Activated naive CD4-positive, alpha-beta T cell treated with anti-CD3 and anti-CD28 coated beads, Interleukin-2, amount 10 ng/mL, durations not matched to agents 7 days and 5 days (primary cell): ENCODE results near the gene LRRC4C.

Experiments
- CTCF ChIA-PET: fragments of 350-600 bp; sonication (Branson Sonifier 250); formaldehyde crosslinking; loops from one replicate; lab custom pipeline; 2021; ENCODE audit warnings: antibody characterized with exemption; lab: Charles Lee
- DNase-seq: peaks from one replicate; pipeline ENCODE4 v3.0.0-alpha.2; 2020
- H3K27ac Mint-ChIP-seq: one replicate; pipeline ENCODE4 v1.8.0; 2021; ENCODE audit warnings: mild to moderate bottlenecking, moderate library complexity, mixed read lengths
- H3K27me3 Mint-ChIP-seq: one replicate; pipeline ENCODE4 v1.8.0; 2021; ENCODE audit warnings: mild to moderate bottlenecking, mixed read lengths
- H3K36me3 Mint-ChIP-seq: one replicate; pipeline ENCODE4 v1.8.0; 2021; ENCODE audit warnings: mixed read lengths
- H3K4me1 Mint-ChIP-seq: one replicate; pipeline ENCODE4 v1.8.0; 2021; ENCODE audit warnings: mixed read lengths
- H3K4me3 Mint-ChIP-seq: one replicate; pipeline ENCODE4 v1.8.0; 2021; ENCODE audit warnings: mild to moderate bottlenecking, moderate library complexity, mixed read lengths
- H3K9me3 Mint-ChIP-seq: one replicate; pipeline ENCODE4 v1.8.0; 2021; ENCODE audit warnings: mixed read lengths

LRRC4C gene

DNA sequence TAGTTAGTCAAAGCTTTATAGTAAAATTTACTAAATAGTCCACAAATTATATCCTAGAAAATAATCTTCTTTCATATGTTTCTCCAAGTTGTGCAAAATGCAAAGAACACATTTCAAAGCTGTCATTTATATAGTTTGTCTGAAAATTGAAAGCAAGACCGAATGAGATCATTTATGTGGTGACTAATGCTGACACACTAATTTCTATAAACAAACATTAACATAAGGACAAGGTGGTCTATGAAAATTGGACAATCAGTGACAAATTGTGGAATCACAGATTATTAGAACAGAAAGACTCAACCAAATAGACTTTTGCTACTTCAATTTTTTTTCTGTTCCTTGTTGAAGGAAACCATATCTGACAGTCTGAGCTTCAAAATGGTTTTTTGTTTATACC lies 1056.1 kb downstream of the LRRC4C start:
- peaks cover 13% of the 10 kb centered on the region for H3K9me3 Mint-ChIP-seq
- CTCF ChIA-PET, result no interaction called here

DNA sequence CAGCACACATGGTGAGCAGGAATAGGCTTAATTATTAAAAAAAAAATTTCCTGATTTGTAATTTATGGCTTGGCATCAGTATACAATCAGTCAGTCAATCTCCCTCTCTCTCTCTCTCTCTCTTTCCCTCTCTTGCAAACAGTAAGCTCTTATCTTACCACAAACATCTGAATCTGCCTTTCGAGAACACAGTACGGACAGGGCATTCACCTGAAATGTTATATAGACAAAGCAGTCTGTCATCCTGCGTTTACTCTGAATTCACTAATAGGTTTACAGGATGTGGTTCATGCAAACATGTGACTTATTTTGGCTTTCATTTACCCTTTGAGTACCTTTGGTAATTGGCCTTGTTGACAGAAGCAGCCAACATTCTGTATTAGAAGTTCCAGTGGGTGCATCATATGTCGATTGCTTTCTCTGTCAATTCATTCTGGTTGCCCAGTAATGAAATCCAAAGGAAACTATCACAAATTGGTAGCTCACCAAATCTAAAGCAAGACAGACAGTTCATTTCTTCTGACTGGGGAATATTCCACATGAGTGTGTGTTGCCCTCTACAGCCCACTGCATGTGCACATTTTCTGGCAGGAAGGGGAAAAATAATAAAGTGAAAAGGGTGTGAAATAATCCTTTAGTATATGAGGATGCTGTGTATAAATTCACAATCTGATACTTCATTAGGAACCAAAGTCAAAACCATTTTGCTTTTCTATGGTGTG lies 1058.2 kb downstream of the LRRC4C start:
- Mint-ChIP-seq H3K4me3 (no peak overlapping the region), H3K4me1 (no peaks in the 10 kb centered on the region), H3K36me3 (no peaks in the 10 kb centered on the region), H3K27me3 (no peaks in the 10 kb centered on the region), H3K27ac (no peak overlapping the region), H3K9me3 (peaks cover 13% of the 10 kb centered on the region)
- CTCF ChIA-PET, result no interaction called here
- no peak for DNase-seq

More for the DNA sequence above, 1056.1 kb downstream of the LRRC4C start:
- Mint-ChIP-seq H3K4me3 (no peak overlapping the region), H3K27ac (no peak overlapping the region), H3K27me3 (no peaks in the 10 kb centered on the region), H3K36me3 (no peaks in the 10 kb centered on the region), H3K4me1 (no peaks in the 10 kb centered on the region)
- DNase-seq, result no peak

DNA sequence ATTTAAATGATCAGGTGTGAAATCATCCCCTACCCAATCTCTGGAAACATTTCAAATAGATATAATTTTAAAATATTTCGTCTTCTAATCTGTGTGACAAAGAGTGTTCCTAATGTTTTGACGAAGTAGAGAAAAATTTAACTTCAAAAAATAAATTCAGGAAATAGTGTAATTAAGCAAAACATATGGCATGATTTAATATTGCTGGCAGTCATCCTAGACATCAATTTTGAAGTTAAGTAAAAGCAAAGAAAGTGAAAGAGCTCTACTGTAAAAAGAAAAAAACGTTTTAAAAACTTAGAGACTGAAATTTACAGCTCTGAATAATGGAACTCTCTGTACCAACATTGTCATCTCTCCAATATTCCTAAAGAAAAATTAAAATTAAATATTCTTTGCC lies 1062.3 kb downstream of the LRRC4C start:
- DNase-seq, result no peak
- Mint-ChIP-seq H3K27me3 (no peaks in the 10 kb centered on the region), H3K27ac (no peak overlapping the region), H3K9me3 (peaks cover 6% of the 10 kb centered on the region), H3K4me3 (no peak overlapping the region), H3K4me1 (no peaks in the 10 kb centered on the region), H3K36me3 (no peaks in the 10 kb centered on the region)
- CTCF ChIA-PET, result no interaction called here

DNA sequence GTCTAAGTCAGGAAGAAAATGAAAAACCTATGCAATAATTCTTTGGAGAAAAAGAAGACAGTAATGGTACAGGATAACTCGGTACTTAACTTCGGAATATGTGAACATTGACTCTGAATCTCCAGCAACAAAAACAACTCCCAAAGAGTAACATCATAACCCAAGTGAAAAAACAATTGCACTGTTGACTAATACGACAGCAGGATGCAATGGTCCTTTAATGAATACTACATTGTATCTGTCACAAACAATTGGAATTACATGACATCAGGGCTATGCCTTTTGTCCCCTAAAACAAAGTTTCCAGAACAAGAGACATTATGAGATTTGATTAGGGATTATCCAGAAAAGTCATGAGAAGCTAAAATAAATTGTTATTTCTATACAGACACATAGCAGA lies 1065.9 kb downstream of the LRRC4C start:
- H3K9me3 Mint-ChIP-seq, result peaks cover 12% of the 10 kb centered on the region
- no peak for DNase-seq
- no peaks in the 10 kb centered on the region for H3K36me3 Mint-ChIP-seq
- H3K4me3 Mint-ChIP-seq, result no peak overlapping the region
- CTCF ChIA-PET, result no interaction called here
- no peaks in the 10 kb centered on the region for H3K4me1 Mint-ChIP-seq
- no peaks in the 10 kb centered on the region for H3K27me3 Mint-ChIP-seq
- no peak overlapping the region for H3K27ac Mint-ChIP-seq

DNA sequence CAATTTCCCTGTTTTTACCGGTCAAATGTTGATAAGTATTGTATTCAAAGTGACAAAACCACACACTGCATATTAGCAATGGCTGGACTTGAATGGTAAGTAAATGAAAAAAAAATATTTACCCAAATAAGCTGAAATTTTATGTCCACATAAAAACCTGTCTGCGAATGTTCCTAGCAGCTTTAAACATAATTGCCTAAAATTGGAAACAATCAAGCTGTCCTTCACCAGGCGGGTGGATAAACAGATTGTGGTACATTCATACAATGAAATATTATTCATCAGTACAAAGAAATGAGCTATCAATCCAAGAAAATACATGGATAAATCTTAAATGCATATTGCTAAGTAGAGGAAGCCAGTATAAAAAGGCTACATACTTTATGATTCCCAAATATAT lies 1067.8 kb downstream of the LRRC4C start:
- Mint-ChIP-seq H3K9me3 (peaks cover 11% of the 10 kb centered on the region), H3K4me1 (no peaks in the 10 kb centered on the region), H3K27me3 (no peaks in the 10 kb centered on the region), H3K36me3 (no peaks in the 10 kb centered on the region), H3K4me3 (no peak overlapping the region), H3K27ac (no peak overlapping the region)
- CTCF ChIA-PET, result no interaction called here
- no peak for DNase-seq

DNA sequence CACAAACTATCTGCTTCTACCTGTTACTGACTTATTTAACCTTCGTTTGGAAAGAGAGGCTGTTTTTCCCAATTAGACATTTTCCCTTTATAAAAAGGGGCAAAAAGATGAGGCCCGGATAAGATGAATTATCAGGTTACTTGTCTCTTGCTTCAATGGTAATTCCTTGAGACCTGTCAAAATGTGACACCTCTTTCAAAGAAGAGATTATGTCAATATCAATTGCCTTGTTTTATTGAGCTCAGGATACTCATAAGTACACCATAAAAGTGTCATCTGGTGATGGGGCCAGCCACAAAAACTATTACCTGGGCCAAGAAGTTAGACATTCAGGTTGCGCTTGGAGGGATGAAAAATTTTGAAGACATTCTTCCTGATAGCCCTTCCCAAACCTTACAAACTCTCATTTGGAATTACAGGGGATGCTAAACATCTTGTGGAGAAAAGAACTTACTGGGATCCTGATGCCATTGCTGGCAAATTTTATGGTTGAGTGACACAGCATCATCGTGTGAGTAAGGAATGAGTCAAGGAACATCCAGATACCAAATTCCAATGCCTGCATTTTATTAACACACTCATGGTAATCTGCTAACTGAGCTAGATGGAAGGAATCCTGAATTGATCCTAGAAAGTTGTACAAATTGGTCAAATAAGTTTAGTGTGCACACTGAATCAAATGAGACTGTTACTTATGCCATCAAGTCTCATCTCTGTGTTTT lies 1071.2 kb downstream of the LRRC4C start:
- Mint-ChIP-seq H3K4me1 (no peaks in the 10 kb centered on the region), H3K36me3 (no peaks in the 10 kb centered on the region), H3K9me3 (peaks cover 9% of the 10 kb centered on the region), H3K4me3 (no peak overlapping the region), H3K27me3 (no peaks in the 10 kb centered on the region), H3K27ac (no peak overlapping the region)
- CTCF ChIA-PET, result no interaction called here
- DNase-seq, result no peak

DNA sequence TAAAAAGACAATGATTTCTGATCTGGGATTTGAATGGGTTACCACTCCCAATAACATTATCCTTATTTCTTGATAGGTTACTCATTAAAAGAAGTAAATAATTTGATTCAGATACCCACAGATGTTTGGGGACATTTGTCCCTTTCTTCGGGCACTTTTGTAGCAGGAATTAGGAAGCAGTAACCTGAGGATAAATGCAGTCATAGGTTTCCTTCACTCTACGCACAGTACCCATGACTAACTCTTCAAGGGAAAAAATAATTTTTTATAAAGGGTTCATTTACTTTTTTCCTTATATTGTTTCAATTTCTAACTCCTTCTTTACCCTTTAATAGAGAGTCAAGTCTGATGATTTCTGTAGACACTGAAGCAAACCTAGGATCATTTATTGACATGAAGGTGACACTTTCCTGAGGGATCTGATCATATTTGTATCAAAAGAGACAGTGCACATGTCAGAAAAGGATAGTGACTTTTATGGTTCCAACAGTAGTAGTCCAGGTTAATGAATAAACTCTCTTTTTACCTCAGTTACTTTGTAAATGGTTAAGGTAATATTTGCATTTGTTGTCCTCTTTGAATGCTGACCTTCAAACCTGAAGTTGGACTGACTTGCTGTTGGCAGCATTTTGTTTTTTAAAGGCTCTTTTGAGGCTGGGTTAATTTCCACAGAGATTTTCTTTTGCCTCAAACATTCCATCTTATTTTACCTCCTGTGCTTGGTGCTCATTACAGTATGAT lies 1072.0 kb downstream of the LRRC4C start:
- no peak for DNase-seq
- H3K9me3 Mint-ChIP-seq, result peaks cover 9% of the 10 kb centered on the region
- no peaks in the 10 kb centered on the region for H3K27me3 Mint-ChIP-seq
- H3K4me1 Mint-ChIP-seq, result no peaks in the 10 kb centered on the region
- CTCF ChIA-PET, result no interaction called here
- no peak overlapping the region for H3K4me3 Mint-ChIP-seq
- no peak overlapping the region for H3K27ac Mint-ChIP-seq
- H3K36me3 Mint-ChIP-seq, result no peaks in the 10 kb centered on the region

DNA sequence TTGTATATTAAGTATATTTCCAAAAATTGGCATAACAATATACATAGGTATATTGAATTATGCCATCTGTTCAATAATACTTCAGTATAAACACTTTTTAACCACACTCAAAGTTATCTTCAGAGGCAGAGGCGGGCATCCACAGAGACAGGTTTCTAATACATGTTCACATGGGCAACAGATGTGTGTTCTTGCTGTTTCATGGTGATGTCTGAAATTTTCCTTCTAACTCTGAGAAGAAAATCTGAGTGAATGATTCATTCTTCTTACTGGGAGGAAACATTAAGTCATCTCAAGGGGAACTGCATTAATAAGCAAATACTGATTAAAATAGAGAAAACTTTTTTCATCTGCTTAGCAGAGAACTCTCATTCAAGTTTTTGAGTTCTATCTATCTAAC lies 1074.5 kb downstream of the LRRC4C start:
- Mint-ChIP-seq H3K9me3 (peaks cover 6% of the 10 kb centered on the region), H3K4me3 (no peak overlapping the region), H3K27me3 (no peaks in the 10 kb centered on the region), H3K4me1 (no peaks in the 10 kb centered on the region), H3K36me3 (no peaks in the 10 kb centered on the region), H3K27ac (no peak overlapping the region)
- no peak for DNase-seq
- CTCF ChIA-PET, result no interaction called here

DNA sequence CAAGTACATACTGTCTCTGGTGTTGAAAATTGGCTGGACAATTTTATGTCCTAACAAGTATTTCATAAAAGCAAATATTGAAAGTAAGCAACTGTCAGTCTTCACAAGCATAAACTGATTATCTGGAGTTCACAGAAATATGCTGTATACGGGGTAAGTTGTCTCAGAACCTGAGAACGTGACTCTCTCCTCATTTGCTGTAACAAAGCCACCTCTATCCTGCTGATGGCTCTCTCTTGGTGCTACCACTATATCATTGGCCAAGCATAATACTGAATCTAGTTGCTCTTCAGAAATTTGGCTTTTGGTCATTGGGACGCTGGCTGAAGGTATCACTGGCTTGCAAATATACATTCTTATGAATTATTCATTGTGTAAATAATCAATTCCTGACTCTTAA lies 1078.0 kb downstream of the LRRC4C start:
- Mint-ChIP-seq H3K4me3 (no peak overlapping the region), H3K4me1 (no peaks in the 10 kb centered on the region), H3K27ac (no peak overlapping the region), H3K9me3 (peaks cover 1% of the 10 kb centered on the region), H3K27me3 (no peaks in the 10 kb centered on the region), H3K36me3 (no peaks in the 10 kb centered on the region)
- no peak for DNase-seq
- CTCF ChIA-PET, result no interaction called here

DNA sequence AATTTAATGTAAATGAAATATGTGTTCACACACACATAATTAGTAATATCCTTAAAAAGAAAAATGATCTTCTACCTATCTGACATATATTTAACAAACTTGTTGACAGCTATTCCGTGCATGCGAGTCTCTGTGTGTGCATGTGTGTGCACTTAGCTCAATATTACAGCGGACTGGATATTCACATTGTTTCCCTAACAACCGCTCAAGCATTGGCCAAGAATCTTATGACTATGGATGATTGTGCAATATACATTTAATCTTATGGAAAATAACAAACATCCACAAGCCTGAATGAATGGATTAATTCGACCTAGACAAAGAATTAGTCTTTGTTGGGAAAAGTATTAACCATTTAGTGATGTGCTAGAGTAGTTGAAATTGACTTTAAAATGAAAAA lies 1078.6 kb downstream of the LRRC4C start:
- Mint-ChIP-seq H3K36me3 (no peaks in the 10 kb centered on the region), H3K9me3 (peaks cover 1% of the 10 kb centered on the region), H3K4me3 (no peak overlapping the region), H3K27me3 (no peaks in the 10 kb centered on the region), H3K4me1 (no peaks in the 10 kb centered on the region), H3K27ac (no peak overlapping the region)
- CTCF ChIA-PET, result no interaction called here
- DNase-seq, result no peak

DNA sequence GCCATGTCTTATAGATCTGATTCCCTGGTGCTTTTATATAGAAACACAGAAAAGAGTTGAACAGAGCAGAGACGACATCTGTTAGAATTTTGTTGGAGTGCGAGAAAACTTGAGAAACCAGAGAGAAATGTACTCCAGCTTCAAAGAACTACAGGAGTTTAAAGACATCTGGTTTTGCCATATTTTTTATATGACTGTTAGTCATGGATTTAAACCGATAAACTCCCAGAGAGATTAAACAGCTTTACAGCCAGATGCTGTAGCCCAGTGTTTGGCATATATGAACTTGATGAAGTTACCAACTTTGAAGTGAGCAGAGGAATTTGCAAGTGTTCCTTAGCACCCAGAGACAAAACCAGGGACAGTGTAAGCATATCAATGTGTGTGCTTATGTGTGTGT lies 1083.1 kb downstream of the LRRC4C start:
- Mint-ChIP-seq H3K4me3 (no peak overlapping the region), H3K9me3 (peaks cover 1% of the 10 kb centered on the region), H3K27ac (no peak overlapping the region), H3K36me3 (no peaks in the 10 kb centered on the region), H3K4me1 (no peaks in the 10 kb centered on the region), H3K27me3 (no peaks in the 10 kb centered on the region)
- CTCF ChIA-PET, result no interaction called here
- DNase-seq, result no peak

DNA sequence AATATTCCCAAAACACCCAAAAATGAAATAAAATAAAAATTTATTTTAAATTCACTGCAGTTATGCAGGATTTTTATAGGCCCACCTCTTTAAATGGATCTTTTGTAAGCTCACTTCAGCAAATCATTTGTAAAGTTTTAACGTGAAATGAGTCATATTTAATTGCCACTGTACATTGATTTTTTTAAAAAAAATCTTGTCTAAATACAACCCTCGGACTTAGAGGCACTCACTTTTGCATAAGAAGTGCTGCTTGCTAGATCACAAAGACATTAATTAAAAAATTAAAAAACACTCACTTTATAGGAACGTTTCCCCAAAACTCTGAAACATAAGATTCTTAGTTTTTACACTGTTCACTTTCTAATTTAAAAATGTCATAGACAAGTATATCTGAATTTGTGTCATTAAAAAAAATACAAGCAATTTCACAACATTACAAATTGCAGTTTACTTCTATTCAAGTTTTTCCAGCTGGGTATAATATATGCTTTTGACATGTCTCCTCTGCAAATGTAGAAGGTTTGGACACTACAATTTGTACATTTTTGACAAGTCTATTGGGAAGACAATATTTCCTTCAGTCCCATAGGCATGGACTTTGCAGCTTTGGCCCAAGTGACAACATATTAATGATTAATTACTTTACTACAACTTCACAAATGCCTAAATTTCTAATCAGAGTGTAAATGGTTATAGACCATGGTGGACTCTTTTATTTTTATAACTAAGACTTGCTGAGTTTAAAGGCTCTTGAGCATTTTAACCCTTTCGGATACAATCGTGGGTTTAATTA lies 1088.4 kb downstream of the LRRC4C start:
- Mint-ChIP-seq H3K4me3 (no peak overlapping the region), H3K27ac (no peak overlapping the region), H3K27me3 (no peaks in the 10 kb centered on the region), H3K36me3 (no peaks in the 10 kb centered on the region), H3K9me3 (no peaks in the 10 kb centered on the region), H3K4me1 (no peaks in the 10 kb centered on the region)
- DNase-seq, result no peak
- CTCF ChIA-PET, result no interaction called here

DNA sequence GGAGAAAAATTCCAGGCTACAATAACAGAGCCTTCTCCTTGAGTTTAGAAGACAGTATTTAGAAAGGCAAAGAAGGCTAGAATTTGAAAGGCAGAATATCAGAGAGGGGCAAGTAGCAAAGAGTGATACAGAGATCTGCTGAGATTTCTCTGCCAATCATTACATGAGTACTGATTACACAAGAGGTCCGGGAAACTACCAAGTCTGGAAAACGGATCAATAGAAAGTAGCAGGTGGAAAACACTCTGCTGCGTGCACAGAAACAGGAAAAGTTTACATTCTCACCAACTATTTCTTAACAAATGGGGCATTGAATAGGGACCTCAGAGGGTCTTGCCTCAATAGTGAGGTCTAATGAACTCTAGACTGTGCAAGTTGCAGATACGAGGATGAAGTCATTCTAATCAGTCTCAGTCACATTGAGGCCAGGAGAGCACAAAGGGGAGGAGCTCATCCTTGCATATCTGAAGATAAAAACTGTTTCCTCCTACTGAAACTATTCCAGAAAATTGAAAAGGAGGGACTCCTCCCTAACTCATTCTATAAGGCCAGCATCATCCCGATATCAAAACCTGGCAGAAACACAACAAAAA lies 1099.2 kb downstream of the LRRC4C start:
- H3K27me3 Mint-ChIP-seq, result no peaks in the 10 kb centered on the region
- H3K36me3 Mint-ChIP-seq, result no peaks in the 10 kb centered on the region
- H3K9me3 Mint-ChIP-seq, result peaks cover 25% of the 10 kb centered on the region
- DNase-seq, result no peak
- CTCF ChIA-PET, result no interaction called here
- no peak overlapping the region for H3K4me3 Mint-ChIP-seq
- H3K27ac Mint-ChIP-seq, result no peak overlapping the region
- H3K4me1 Mint-ChIP-seq, result no peaks in the 10 kb centered on the region

DNA sequence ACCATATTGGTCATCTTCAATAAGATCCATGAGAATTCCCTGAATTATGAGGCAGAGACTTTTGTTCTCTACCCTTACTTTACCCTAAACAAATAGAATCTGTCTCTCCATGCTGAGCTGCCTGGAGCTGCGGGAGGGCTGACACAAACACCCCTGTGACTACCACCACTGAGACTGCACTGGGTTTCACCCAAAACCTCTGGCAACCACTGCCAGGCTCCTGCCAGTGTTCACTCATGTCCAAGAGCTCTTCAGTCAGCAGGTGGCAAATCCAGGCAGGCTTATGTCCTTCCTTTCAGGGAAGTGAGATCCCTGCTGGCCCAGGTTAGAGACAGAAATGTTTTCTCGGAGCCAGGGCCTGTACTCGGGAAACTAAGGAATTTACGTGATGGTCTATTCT lies 1105.3 kb downstream of the LRRC4C start:
- CTCF ChIA-PET, result no interaction called here
- H3K27me3 Mint-ChIP-seq, result no peaks in the 10 kb centered on the region
- no peak overlapping the region for H3K27ac Mint-ChIP-seq
- peaks cover 20% of the 10 kb centered on the region for H3K9me3 Mint-ChIP-seq
- H3K36me3 Mint-ChIP-seq, result no peaks in the 10 kb centered on the region
- no peak overlapping the region for H3K4me3 Mint-ChIP-seq
- no peak for DNase-seq
- no peaks in the 10 kb centered on the region for H3K4me1 Mint-ChIP-seq
